Stimulated activated naive CD4-positive, alpha-beta T cell treated with Interleukin-2 at 50 U/mL for 16 hours (primary cell): ENCODE data around the gene SSNA1.
A peak's percentile ranks its signal among the peaks of the same experiment; 100 is the strongest.

Experiments used
- DNase-seq: peaks from one replicate; lab custom pipeline; 2025; lab: John Stamatoyannopoulos, UW

Gene SSNA1, protein sequence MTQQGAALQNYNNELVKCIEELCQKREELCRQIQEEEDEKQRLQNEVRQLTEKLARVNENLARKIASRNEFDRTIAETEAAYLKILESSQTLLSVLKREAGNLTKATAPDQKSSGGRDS

DNA sequence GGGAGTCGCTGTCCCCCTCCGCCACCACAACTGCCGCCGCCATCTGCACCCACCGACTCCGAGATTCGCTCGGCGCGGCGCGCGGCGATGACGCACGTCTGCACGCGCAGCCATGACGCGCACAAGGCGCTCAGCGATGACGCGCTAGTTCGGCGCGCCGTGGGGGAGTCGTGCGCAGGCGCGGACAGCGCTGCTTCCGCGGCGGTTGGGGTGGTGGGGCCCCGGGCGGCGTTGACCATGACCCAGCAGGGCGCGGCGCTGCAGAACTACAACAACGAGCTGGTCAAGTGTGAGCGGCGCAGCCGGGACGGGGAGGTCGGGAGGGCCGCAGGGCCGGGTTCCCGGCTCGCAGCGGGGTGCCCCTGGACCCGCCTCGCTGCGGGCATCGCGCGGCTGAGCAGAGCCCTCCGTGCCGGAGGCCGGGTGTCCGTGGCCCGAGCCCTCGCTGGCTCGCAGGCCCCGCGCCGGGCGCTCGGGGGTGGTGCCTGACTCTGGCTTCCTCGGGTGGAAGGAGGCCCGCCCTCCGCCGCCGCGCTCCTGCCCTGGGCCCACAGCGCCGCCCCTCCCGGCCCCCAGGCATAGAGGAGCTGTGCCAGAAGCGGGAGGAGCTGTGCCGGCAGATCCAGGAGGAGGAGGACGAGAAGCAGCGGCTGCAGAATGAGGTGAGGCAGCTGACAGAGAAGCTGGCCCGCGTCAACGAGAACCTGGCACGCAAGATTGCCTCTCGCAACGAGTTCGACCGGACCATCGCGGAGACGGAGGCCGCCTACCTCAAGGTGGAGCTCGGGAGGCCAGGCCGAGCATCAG, at the start of gene SSNA1, which contains the start of gene ANAPC2:
SSNA1 (plus strand) TSS at position 187 of the 807 bp plus-strand sequence; CDS start at position 238, 51 bp downstream.
ANAPC2 (minus strand) TSS at position 71 of the 807 bp plus-strand sequence; CDS start at position 43, 28 bp downstream.
- peak; percentile 87 for DNase-seq

DNA sequence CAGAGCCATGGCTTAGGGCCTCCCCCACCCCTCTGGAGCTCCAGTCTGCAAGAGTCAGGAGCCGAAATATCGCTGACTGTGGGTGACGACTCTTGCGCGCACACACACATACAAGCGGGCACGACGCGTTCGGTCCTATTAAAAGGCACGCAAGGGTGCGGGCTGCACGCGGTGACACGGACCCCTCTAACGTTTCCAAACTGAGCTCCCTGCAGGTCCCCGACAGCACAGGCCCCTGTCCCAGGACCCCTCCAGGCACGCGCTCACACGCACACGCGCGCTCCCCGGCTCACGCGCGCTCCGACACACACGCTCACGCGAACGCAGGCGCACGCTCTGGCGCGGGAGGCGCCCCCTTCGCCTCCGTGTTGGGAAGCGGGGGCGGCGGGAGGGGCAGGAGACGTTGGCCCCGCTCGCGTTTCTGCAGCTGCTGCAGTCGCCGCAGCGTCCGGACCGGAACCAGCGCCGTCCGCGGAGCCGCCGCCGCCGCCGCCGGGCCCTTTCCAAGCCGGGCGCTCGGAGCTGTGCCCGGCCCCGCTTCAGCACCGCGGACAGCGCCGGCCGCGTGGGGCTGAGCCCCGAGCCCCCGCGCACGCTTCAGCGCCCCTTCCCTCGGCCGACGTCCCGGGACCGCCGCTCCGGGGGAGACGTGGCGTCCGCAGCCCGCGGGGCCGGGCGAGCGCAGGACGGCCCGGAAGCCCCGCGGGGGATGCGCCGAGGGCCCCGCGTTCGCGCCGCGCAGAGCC, 49.6 kb upstream of the SSNA1 start, which contains the start of gene GRIN1:
GRIN1 (plus strand) TSS at position 433 of the 746 bp plus-strand sequence. CDS start 333 bp downstream, outside the sequence.
- DNase-seq: no peak

DNA sequence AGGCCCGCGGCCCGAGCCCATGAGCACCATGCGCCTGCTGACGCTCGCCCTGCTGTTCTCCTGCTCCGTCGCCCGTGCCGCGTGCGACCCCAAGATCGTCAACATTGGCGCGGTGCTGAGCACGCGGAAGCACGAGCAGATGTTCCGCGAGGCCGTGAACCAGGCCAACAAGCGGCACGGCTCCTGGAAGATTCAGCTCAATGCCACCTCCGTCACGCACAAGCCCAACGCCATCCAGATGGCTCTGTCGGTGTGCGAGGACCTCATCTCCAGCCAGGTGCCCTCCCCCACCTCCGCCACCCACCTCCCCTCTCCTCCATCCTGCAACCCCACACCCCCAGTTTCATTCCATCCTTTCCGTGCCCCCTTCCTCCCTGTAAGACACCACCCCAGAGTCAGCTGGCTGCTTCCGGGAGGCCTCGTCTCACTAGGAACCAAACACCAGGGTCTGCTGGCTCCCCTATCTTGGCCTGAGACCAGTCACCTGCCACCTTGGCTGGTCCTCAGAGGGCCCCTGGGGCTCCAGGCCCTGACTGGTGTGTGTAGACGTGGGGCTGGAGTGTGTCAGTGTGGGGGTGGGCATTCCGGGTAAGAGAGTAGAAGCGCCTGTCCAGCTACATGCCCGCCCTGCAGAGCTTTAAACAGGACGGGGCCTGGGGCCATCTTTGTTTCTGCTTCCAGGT, 48.9 kb upstream of the SSNA1 start:
- no peak for DNase-seq

DNA sequence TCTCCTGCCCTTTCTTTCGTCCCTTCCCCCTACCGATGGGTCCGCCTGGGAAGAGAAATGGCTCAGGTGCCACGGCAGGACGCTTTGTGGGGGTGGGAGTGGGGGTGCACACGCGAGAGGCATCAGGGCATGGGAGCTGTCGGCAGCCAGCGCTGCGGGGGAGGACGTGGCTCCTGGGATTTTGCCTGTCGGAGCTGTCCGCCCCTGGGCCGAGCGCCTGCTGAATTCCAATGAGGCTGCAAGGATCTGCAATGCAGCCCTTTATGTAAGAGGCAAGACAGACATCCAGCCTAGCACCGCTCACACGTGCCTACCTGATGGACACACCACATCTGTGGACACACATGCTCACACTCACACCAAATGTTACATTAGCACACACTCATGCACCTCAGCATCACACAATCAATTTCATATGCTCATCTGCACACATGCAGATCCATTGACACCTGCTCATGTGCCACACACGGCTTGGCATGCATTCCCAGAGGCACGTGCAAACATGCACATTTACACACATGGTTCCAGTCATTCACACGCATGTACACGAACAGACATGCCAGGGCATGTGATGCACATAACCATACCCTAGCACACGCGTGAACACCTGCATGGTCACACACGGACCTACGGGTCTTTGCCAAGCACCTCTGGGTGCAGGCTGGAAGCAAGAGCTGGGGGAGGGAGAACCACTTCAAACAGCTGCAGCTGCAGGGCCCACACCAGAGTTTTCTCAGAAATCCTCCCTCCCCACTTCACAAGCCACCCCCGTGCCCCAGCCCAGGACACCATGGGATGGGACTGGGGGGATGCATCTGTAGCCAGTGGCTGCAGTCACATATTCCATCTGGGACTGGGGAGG, 48.1 kb upstream of the SSNA1 start:
- DNase-seq: no peak

DNA sequence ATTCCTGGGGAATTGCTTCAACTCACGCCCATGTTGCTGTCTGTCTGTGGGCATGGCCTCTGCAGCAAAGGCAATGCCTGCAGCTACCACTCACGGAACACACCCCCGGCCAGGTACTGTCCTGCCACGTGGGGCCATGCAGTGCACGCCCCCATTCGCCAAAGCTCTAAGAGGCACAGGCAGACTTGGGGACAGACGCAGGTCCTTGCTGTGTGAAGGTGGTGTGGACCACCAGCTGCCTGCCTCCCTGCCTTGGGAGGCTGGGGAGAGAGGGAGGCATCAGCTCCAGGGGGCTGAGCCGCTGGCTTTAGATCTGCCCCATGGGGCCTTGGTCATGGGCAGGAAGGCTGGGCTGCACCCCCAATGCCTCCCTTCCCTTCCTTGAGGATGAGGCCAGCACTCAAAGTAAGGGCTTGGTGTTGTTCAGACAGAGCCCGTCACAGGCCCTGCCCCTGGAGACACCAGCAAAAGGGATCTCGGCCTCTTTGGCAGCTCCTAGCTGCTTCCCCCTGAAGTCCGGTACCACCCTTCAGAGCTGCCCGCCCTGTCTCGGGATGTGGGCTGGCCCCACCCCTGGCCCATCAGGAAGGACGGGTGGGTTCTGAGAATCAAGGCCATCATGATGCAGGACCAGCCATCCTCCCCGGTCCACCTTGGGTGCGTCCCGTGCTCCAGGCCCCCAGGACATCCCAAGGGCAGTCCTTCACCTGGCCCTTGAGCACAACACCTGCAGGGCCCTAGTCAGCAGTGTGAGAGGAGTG, 47.2 kb upstream of the SSNA1 start:
- DNase-seq: no peak

DNA sequence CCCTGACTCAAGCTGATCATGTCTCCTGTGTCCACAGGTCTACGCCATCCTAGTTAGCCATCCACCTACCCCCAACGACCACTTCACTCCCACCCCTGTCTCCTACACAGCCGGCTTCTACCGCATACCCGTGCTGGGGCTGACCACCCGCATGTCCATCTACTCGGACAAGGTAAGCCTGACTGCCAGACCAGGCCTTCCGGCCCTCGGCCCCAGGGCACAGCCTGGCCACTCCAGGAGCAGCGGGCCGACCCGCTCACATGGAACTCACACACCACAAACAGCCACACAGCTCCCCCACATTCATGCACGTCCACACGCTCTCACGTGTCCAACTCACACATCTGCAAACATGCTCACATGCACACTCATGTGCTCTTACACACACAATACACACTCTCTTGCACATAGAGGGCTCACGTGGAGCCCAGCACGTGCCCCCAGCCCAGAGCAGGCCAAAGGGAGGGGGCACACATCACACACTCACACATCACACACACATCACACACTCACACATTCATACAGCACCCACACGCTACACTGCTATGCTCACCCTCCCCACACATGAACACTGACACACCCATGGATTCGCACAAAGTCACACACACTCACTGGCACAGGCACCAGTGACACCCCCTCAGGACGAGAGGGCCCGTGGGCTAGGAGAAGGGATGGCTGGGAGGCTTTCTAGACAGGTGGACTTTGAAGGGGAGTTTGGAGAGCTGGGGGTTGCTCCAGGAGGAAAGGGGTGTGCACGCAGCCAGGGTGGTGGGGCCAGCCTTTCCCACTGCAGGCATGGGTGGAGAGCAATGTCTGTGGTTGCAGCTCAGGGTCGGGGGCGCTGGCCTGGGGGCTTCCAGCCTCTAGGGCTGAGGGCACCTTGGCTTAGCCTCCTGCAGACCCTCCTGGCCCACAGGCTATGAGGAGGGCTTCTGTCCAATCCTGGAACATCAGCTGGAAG, 46.2 kb upstream of the SSNA1 start:
- no peak for DNase-seq

DNA sequence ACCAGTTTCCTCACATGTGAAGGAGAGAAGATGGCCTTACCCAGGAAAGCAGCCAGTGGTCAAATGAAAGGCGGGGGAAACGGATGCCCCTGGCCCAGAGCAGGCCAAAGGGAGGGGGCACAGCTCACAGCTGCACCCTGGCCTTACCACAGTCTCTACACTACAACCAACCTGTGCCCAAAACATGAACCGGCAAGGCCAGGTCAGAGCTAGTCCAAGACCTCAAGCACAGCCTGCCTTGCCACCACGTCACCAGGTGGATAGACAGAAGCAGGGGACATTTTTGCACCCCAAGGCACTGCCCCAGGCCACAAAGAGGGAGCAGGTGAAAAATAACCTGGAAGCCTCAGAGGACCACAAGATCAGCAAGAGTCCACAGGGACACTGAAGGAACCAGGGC, 45.0 kb upstream of the SSNA1 start:
- DNase-seq: no peak

DNA sequence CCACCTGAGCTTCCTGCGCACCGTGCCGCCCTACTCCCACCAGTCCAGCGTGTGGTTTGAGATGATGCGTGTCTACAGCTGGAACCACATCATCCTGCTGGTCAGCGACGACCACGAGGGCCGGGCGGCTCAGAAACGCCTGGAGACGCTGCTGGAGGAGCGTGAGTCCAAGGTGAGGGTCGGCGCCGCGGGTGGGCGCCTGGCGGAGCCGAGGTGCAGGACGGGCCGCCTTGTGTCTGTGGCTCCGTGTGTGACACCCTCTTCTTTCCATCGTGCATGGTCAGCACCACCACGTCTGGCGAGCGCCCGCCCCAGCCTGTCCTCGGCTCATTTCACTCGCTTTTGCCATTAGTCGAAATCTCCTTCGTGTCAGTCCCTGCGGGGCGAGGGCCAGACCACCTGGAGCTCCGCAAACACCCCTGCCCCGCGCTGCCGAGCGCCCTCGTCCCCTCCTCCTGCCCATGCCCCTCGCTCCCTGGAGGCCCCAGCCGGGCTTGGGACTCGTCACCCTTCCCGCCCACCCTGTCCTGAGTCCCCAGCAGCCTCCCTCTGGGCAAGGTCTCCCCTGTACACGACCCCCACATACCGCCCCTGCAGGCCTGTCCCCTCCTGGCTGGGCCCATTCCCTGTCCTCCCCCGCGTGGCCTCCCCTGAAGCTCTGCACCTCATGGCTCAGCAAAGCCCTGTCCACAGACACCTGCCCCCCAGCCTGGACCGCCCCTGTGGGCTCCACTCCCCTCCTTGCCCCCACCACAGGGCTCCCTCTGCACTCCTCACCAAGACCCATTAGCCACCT, 42.5 kb upstream of the SSNA1 start:
- DNase-seq: no peak

DNA sequence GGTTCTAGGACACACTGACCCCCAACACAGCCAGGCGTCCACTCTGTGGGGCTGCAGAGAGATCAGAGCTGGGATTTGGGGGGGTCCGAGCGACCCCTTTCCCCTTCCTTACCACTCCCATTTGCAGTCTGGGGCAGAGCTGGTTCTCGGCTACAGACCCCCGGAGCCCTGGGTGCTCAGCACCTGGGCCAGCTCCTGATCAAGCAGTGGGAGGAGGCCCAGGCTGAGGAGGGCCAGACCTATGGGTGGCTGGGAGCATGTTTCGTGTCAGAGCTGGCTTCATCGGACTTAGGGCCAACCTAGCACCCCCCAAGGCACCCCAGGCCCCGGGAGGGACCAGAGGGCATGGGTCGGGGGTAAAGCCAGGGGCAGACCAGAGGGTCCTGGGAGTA, 42.0 kb upstream of the SSNA1 start:
- DNase-seq: no peak

DNA sequence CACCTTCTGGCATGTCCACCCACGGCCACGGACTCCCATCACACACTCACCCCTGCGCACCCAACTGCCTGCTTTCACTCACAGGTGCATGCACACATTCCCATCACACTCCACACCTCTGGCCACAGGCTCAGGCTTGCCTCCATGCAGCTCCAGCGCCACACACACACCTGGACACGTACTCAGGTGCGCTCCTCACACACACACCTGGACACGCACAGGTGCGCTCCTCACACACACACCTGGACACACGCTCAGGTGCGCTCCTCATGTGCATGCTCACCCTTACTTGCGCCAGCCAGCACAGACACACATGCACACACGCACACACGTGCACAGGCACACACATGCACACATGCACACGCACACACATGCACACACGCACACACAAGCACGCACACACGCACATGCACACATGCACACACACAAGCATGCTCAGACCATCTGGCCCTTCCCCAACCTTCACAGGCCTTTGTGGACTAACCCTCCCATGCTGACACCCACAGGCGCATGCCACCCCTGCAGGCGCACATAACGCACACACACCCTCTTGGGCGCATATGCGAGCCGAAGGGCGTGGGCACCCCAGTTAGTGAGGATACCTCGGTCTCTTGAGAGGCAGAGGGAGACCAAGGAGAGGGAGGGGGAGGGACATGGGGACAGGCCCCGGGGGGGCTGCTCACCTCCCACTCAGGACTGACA, 41.2 kb upstream of the SSNA1 start:
- no peak for DNase-seq

DNA sequence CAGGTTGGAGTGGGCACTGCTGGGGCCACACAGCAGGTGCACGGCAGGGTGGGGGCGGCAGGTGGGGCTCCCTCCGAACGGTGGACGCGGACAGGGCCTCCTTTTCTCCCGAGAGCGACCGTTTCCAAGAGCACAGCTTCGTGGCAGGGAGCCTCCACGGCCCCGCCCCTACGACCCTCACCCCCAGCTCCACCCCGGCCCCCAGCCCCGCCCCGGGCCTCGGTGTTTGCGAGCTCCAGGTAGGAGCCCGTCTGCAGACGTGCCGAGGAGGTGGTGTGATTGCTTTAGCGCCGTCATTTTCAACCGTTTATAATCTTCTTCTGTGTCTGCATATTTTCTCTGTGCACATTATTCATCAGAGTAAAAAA, 40.7 kb upstream of the SSNA1 start:
- no peak for DNase-seq

DNA sequence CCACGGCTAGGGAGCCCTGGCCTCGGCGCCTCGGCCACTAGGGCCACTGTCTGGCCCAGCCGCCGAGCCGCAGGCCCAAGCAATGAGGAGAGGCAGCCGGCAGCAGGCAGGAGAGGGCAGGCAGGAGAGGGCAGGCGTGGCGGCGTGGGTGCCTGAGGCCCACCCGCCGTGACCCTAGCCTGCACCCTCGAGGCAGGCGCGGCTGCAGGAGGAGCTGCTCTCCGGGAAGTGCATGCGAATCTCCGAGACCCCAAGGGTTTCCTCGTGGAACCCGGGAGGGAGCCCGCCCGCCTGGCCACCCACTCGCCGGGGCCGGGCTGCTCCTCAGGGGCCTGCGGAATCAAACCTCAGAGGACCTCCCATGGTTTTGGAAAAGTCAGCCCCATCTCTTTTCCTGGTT, 40.2 kb upstream of the SSNA1 start:
- no peak for DNase-seq

DNA sequence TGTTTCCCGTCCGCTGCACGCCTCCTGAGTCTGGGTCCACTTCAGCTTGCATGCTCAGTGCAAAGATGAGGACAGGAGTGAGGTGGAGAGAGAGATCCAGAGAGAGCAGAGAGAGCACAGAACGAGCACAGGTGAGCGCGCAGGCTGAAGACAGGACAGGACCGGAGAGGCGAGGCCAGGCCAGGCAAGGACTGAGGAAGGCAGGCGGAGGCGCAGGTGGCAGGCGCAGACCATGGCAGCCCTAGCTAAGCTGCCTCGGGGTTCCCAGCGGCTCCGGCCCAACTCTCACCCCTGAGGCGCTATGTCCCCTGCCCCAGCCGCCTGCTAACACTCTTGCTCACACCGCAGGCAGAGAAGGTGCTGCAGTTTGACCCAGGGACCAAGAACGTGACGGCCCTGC, 39.8 kb upstream of the SSNA1 start:
- DNase-seq: no peak

DNA sequence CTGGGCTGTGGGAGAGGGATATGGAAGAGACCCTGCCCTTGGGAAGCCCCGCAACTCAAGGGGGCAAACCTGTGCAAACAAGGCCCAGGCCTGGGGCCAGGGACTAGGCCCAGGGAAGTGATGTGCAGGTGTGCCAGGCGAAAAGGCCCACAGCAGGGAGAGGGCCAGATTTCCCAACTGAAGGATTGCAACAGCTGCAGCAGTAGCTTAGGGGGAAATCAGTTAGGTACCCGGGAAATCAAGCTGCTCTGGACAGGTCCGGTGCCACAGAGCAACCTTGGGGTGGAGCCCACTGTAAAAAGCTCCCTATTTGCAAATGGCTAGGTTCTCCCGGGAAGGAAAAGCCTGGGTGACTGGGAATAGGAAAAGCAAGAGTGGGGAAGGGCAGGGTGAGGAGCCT, 39.1 kb upstream of the SSNA1 start:
- DNase-seq: no peak

DNA sequence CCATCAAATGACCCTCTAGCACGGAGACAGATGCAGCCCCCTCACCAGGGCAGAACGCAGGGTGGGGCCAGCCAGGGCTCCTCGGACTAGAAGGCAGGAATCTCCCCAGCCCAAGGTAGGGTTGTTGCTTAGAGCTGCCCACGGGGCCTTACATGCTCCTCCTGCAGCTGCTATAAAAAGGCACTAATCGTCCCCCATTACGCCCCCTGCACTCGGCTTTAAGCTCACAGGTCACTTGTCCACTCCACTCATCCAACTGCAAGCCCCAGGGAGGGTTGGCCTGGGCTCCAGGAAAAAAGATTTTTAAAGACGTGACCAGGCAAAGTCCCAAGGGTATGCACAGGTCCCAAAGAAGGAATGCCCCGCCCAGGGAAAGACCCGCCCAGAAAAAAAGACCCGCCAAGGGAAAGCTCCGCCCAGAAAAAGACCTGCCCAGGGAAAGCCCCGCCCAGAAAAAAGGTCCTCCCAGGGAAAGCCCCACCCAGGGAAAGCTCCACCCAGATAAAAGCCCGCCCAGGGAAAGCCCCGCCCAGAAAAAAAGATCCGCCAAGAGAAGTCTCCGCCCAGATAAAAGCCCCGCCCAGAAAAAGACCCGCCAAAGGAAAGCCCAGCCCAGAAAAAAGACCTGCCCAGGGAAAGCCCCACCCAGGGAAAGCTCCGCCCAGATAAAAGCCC, 38.4 kb upstream of the SSNA1 start:
- DNase-seq: no peak

DNA sequence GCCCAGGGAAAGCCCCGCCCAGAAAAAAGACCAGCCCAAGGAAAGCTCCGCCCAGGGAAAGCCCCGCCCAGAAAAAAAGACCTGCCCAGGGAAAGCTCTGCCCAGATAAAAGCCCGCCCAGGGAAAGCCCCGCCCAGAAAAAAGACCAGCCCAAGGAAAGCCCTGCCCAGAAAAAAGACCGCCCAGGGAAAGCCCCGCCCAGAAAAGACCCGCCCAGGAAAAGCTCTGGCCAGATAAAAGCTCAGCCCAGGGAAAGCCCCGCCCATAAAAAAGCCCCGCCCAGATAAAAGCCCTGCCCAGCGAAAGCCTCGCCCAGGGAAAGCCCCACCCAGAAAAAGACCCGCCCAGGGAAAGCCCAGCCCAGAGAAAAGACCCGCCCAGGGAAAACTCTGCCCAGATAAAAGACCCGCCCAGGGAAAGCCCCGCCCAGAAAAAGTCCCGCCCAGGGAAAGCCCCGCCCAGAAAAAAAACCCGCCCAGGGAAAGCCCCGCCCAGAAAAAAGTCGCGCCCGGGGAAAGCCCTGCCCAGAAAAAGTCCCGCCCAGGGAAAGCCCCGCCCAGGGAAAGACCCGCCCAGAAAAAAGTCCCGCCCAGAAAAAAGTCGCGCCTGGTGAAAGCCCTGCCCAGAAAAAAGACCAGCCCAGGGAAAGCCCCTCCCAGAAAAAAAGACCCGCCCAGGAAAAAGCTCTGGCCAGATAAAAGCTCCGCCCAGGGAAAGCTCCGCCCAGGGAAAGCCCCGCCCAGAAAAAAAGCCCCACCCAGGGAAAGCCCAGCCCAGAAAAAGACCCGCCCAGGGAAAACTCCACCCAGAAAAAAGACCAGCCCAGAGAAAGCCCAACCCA, 37.6 kb upstream of the SSNA1 start:
- DNase-seq: peak; percentile 19
